Nucleus accumbens (tissue), 56 donors: ENCODE measurements around the gene GNG3.
A peak's percentile ranks its signal among the peaks of the same experiment; 100 is the strongest.
"Not testable (repeated sequence)": the region's sequence is repeated elsewhere in the genome, so short reads cannot be mapped to it uniquely, and the experiment has no call there.

Experiments used
- DNase-seq, 56 donors: peaks; one replicate each; lab custom pipeline; 2025; lab: John Stamatoyannopoulos, UW

Gene GNG3

GRCh38 chr11:62707277-62707861 lies at the start of gene GNG3, which contains the start of gene BSCL2:
GNG3 (plus strand) TSS chr11:62707676; CDS start chr11:62708296, 620 bp downstream.
BSCL2 (minus strand) TSS chr11:62707424; CDS start chr11:62707195, 229 bp downstream.
- DNase-seq = peak in 55 of 56 donors; percentile 25 to 96 (median 80)

GRCh38 chr11:62664405-62665074 lies 42.9 kb upstream of the GNG3 start:
- peak in 15 of 56 donors; percentile 34 to 79 (median 66) for DNase-seq

- DNase-seq = peak; percentile 62 to 97 (median 93)
Measured at GRCh38 chr11:62665075-62665598, 42.3 kb upstream of the GNG3 start, which contains the start of the genes C11orf98 and CSKMT. C11orf98 (minus strand) TSS chr11:62665210; CDS start chr11:62665169, 41 bp downstream. CSKMT (plus strand) TSS chr11:62665312; CDS start chr11:62665880, 568 bp downstream.

GRCh38 chr11:62665599-62666258 lies 41.7 kb upstream of the GNG3 start:
- peak in 28 of 56 donors; percentile 14 to 79 (median 52) for DNase-seq

GRCh38 chr11:62666259-62666926 lies 41.1 kb upstream of the GNG3 start:
- DNase-seq = no peak

GRCh38 chr11:62667460-62667859 lies 40.0 kb upstream of the GNG3 start:
- no peak for DNase-seq

DNA sequence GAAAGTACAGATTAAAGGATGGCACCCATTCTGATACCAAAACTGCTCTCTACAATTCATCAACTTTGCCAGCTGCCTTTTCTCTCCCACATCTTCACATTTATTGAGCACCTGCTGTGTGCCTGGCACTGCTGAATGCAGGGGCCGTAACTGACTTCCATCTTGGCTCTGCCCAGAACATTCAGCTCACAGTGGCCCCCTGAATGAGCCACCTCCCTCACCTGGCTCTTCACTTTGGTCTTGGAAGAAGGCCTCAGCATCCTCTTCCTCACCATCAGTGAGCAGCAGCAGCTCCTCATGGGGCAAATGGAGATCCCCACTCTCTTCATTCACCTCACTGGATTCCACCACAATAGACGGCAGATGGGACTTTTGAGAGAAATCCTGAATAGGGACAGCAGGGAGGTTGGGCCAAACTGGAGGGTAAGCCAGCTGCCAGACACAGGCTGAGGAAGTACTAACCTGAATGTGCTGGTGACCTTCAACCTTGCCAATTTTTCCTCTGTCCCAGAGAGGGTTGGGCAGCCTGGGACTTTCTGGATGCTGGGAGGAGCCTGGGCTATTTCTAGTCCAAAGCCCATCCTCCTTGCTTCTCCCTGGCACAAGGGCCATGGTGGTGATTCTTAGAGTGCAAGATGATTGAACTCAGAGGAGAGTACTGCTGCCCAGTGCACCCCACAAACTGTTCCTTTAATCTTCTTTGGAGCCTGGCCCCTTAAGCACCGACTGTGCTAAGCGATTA lies 37.9 kb upstream of the GNG3 start:
- DNase-seq = no peak

DNA sequence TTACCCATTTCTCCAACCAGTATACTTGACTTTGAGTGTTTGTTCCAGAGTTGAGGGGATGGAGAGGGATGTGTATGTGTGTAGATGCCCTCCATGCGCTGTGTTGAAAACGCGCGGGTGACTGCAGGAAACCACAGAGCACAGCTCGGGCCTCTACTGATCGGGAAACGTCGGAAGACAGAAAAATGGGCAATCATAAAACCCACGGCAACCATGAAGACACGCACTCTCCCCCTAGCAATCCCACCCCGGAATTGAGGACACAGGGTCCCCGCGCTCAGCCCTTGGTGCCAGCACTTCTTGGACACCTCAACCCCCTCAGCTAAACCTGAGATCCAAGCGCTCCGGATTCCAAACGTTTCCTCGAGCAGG lies 36.3 kb upstream of the GNG3 start:
- DNase-seq = peak in 1 of 56 donors; percentile 61

DNA sequence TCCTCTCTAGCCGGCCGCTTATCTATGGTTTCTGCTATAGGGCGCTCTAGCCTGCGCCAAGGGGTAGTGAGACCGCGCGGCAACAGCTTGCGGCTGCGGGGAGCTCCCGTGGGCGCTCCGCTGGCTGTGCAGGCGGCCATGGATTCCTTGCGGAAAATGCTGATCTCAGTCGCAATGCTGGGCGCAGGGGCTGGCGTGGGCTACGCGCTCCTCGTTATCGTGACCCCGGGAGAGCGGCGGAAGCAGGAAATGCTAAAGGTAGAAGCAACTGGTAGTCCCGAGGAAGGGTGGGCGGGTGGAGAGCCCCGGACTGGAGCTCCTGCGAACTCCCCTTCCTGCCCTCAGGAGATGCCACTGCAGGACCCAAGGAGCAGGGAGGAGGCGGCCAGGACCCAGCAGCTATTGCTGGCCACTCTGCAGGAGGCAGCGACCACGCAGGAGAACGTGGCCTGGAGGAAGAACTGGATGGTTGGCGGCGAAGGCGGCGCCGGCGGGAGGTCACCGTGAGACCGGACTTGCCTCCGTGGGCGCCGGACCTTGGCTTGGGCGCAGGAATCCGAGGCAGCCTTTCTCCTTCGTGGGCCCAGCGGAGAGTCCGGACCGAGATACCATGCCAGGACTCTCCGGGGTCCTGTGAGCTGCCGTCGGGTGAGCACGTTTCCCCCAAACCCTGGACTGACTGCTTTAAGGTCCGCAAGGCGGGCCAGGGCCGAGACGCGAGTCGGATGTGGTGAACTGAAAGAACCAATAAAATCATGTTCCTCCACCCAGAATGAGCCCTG lies 35.7 kb upstream of the GNG3 start, which contains the start of the genes LBHD1 and UQCC3:
Gene LBHD1, minus strand, starts transcription at position 660 of the 782 bp plus-strand sequence. CDS start 2,236 bp downstream, outside the sequence.
Gene UQCC3, plus strand, starts transcription at position 66 of the 782 bp plus-strand sequence. Its CDS starts 73 bp downstream, at position 139.
- peak in 55 of 56 donors; percentile 34 to 89 (median 75) for DNase-seq

GRCh38 chr11:62673196-62673525 lies 34.3 kb upstream of the GNG3 start:
- DNase-seq = no peak

DNA sequence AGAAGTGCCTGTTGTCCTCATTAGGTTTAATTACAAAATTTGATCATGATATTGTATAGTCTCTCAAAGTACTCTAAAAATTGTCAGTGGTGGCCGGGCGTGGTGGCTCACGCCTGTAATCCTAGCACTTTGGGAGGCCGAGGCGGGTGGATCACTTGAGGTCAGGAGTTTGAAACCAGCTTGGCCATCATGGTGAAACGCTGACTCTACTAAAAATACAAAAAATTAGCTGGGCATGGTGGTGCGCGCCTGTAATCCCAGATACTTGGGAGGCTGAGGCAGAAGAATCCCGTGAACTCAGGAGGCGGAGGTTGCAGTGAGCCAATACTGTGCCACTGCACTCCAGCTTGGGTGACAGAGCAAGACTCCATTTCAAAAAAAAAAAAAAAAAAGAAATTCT lies 32.1 kb upstream of the GNG3 start:
- DNase-seq = not testable (repeated sequence)

DNA sequence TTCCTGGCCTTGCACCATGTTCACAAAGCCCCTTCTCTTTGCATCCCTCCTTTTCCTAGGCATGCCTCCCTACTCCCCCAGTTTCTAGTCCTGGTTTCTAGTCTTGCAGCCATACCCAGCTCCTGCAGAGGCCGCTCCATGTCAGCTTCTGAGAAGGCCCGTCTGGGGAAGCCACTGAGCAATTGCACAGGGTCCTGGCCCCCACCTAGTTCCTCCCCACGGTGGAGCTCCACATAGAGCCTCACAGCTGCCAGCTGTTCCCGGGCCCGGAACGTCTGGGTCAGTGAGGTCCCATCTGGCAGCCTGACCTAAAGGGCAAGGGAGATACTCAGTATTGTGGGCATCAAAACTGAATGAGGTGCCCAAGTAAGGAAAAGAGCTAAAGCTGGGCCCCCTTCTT lies 30.8 kb upstream of the GNG3 start:
- DNase-seq = no peak

DNA sequence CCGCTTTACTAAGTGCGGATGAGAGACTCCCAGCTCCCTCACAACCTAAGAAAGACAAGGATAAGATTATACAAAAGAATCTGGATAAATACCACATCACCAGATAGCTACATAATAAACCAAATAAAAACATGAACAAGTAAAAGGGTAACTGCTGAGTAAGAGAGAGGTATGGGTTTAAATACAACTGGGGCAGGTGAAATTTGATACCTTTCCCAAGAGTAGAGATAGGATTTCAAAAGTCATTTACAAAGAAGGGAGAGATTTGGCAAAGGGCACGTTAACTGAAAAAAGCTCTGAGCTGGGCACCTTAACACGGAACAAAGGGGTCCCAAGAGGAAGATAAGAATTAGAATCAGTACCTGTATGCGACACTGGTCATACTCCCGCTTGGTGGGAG lies 30.3 kb upstream of the GNG3 start:
- no peak for DNase-seq

- DNase-seq = no peak
Measured at GRCh38 chr11:62677714-62678113, 29.8 kb upstream of the GNG3 start.

GRCh38 chr11:62678433-62678769 lies 29.1 kb upstream of the GNG3 start:
- DNase-seq = no peak

DNA sequence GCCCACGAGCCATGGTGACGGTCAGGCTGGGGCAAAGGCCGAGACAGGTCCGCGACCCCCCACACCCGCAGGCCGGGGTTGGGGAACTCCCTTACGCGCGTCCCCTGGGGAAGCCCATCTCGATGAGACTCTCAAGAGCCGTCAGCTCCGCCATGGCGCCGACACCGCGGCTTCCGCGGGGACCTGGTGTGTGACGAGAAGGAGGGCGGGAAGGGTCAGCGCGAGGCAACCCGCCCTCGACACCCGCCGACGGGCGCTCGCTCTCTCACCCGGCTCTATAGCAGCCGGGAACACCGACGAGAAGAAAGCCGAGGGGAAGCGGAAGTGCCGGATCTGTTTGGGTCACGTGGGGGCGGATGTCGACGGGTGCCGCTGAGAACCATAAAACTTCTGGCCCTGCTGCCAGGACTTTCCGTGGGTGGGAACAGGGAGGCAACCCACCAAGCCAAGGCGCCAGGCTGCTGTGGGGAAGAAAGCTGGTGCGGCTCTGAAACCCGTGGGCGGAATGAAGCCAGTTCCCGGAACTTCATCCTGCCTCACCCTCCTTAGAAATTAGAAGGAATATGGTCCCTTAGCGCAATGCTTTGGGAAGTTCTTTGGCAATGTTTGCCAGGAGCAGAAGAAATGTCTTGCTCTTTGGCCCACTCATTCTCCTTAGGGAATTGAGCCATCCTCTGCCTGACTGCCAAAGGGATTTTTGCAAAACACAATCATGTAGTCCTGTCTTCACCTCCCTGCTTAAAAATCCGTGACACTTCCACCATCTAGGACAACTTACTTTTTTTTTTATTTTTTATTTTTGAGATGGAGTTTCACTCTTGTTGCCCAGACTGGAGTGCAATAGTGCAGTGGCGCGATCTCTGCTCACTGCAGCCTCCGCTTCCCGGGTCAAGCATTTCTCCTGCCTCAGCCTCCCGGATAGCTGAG lies 28.4 kb upstream of the GNG3 start, which contains the start of gene UBXN1:
Gene UBXN1, minus strand, starts transcription at position 304 of the 927 bp plus-strand sequence. Its CDS starts 150 bp downstream, at position 154.
- DNase-seq = peak in 54 of 56 donors; percentile 45 to 93 (median 84)

GRCh38 chr11:62680825-62681240 lies 26.6 kb upstream of the GNG3 start:
- DNase-seq = no peak

GRCh38 chr11:62682518-62682917 lies 25.0 kb upstream of the GNG3 start:
- no peak for DNase-seq
